ENCODE results near the gene GSTT2B. TPM values are rescaled to one million over a fixed set of nuclear protein-coding genes. Genes with fewer than 3 reads are reported as not detected.
"Not testable (repeated sequence)": the region's sequence is repeated elsewhere in the genome, so short reads cannot be mapped to it uniquely, and the experiment has no call there.

The GSTT2B gene
- total RNA-seq, 1 donor from 2014 or later: 11.9 TPM

- not testable (repeated sequence) for H3K36me3 Mint-ChIP-seq (ENCODE audit: unreplicated experiment); DNase-seq; H3K27me3 Mint-ChIP-seq (ENCODE audit: unreplicated experiment); H3K9me3 Mint-ChIP-seq (ENCODE audit: unreplicated experiment); H3K4me1 Mint-ChIP-seq (ENCODE audit: low read depth, unreplicated experiment)
- Mint-ChIP-seq H3K4me3 (ENCODE audit: unreplicated experiment) (peak overlapping the region; percentile 6), H3K27ac (ENCODE audit: unreplicated experiment) (peak overlapping the region; percentile 11)
These were observed 6.6 kb downstream of the GSTT2B start for GRCh38 chr22:23954193-23954990.

DNA sequence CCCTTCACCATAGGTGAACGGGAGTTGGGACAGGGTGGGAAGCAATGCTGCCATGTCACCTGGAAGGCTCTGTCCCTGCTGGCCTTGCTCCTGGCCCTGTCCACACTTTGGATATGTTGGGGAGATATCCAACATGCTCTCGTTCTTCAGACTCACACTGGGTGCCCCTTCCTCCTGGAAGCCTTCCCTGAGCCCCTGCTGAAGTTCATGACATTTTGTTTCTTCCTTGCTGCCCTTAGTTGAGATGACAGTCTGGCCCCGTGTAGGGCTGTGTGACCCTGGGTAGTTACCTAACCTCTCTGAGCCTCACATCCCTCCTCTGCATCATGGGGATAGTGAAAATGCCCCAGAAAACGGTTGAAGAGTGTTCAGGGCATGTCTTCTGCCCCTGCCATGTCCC lies 7.5 kb downstream of the GSTT2B start:
- H3K27me3 Mint-ChIP-seq (ENCODE audit: unreplicated experiment); H3K4me3 Mint-ChIP-seq (ENCODE audit: unreplicated experiment): not testable (repeated sequence)

GRCh38 chr22:23952794-23953405 lies 8.1 kb downstream of the GSTT2B start:
- not testable (repeated sequence) for H3K27me3 Mint-ChIP-seq (ENCODE audit: unreplicated experiment); H3K36me3 Mint-ChIP-seq (ENCODE audit: unreplicated experiment); H3K9me3 Mint-ChIP-seq (ENCODE audit: unreplicated experiment); H3K27ac Mint-ChIP-seq (ENCODE audit: unreplicated experiment); DNase-seq; H3K4me3 Mint-ChIP-seq (ENCODE audit: unreplicated experiment); H3K4me1 Mint-ChIP-seq (ENCODE audit: low read depth, unreplicated experiment)

More for the DNA sequence above, 7.5 kb downstream of the GSTT2B start:
- not testable (repeated sequence) for H3K4me1 Mint-ChIP-seq (ENCODE audit: low read depth, unreplicated experiment); H3K36me3 Mint-ChIP-seq (ENCODE audit: unreplicated experiment); H3K9me3 Mint-ChIP-seq (ENCODE audit: unreplicated experiment); DNase-seq; H3K27ac Mint-ChIP-seq (ENCODE audit: unreplicated experiment)

DNA sequence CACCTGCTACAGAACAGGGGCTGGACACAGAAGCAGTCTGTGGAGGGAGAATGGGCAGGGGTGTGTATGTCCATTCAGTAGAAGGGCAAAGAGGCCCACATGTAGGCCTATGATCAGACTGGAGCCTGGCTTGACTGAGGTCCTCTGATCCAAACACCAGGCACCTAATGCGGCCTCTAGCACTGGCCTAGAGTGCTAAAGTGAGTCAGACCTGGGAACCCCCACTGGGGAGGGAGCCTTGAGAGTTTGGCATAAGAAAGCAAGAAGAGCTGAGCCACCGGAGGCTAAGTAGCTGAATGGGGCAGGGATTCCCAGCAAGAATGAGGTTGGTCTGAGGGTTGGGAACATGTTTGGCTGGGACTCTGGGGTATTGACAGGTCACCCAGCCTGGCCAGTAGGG lies 9.6 kb downstream of the GSTT2B start:
- not testable (repeated sequence) for H3K27ac Mint-ChIP-seq (ENCODE audit: unreplicated experiment); H3K27me3 Mint-ChIP-seq (ENCODE audit: unreplicated experiment); H3K36me3 Mint-ChIP-seq (ENCODE audit: unreplicated experiment); DNase-seq; H3K4me1 Mint-ChIP-seq (ENCODE audit: low read depth, unreplicated experiment); H3K9me3 Mint-ChIP-seq (ENCODE audit: unreplicated experiment); H3K4me3 Mint-ChIP-seq (ENCODE audit: unreplicated experiment)

DNA sequence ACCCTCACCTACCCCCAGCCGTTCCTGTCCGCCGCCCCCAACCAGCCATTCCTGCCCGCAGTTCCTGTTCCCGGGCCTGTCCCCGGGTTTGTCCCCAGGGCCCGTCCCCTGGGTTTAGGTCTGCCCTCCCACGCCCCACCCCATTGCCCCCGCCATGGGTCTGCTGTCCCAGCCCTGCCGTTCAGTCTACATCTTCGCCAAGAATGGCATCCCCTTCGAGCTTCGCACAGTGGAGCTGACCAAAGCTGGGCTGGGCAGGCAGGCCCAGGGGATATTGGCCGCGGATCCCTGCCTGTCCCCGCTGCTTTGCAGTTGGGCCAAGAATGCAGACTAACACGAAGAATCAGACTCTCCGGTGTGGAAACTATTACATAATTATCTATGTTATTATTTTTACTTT lies 11.2 kb downstream of the GSTT2B start:
- H3K27me3 Mint-ChIP-seq (ENCODE audit: unreplicated experiment): not testable (repeated sequence)

DNA sequence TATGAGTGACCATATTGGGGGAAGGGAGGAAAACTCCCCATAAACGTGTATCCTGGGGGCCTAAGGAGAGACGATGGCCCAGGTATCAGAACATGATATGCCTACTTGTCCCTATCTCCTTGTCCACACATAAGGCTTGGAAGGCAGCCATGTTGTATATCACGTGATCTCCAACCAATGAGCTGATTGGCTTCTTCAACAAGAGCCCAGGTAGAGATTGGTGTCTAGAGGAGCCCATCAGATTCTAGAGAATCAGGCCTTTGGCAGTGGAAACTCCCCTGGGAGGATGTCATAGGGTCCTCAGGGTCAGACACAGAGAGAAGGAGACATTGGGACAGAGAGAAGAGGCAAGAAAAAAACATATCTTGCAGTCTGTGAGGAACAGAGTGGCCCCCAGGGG lies 13.6 kb downstream of the GSTT2B start:
- H3K36me3 Mint-ChIP-seq (ENCODE audit: unreplicated experiment); H3K4me3 Mint-ChIP-seq (ENCODE audit: unreplicated experiment); DNase-seq; H3K9me3 Mint-ChIP-seq (ENCODE audit: unreplicated experiment); H3K4me1 Mint-ChIP-seq (ENCODE audit: low read depth, unreplicated experiment); H3K27me3 Mint-ChIP-seq (ENCODE audit: unreplicated experiment); H3K27ac Mint-ChIP-seq (ENCODE audit: unreplicated experiment): not testable (repeated sequence)

More for the DNA sequence above, 11.2 kb downstream of the GSTT2B start:
- DNase-seq; H3K4me3 Mint-ChIP-seq (ENCODE audit: unreplicated experiment); H3K27ac Mint-ChIP-seq (ENCODE audit: unreplicated experiment); H3K36me3 Mint-ChIP-seq (ENCODE audit: unreplicated experiment); H3K9me3 Mint-ChIP-seq (ENCODE audit: unreplicated experiment); H3K4me1 Mint-ChIP-seq (ENCODE audit: low read depth, unreplicated experiment): not testable (repeated sequence)

DNA sequence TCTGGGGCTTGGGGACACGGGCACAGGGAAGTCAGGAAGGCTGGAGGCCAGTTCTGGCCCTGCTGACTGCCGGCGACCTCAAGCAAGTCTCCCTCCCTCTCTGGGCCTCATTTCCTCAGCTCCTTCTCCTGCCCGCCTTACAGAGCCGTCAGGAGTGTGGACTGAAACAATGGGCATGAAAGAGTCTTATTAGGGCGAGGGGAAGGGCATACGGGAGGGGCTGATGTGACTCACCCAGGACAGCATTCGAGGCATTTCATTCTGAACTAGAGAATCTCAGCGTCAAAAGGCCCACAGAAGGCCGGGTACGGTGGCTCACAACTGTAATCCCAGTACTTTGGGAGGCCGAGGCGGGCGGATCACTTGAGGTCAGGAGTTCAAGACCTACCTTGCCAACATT lies 20.8 kb downstream of the GSTT2B start:
- H3K27ac Mint-ChIP-seq (ENCODE audit: unreplicated experiment); DNase-seq; H3K36me3 Mint-ChIP-seq (ENCODE audit: unreplicated experiment); H3K9me3 Mint-ChIP-seq (ENCODE audit: unreplicated experiment); H3K4me1 Mint-ChIP-seq (ENCODE audit: low read depth, unreplicated experiment); H3K4me3 Mint-ChIP-seq (ENCODE audit: unreplicated experiment); H3K27me3 Mint-ChIP-seq (ENCODE audit: unreplicated experiment): not testable (repeated sequence)

GRCh38 chr22:23939017-23939357 lies 22.0 kb downstream of the GSTT2B start:
- DNase-seq: no peak
- Mint-ChIP-seq H3K9me3 (ENCODE audit: unreplicated experiment) (no peaks in the 10 kb centered on the region), H3K27ac (ENCODE audit: unreplicated experiment) (no peak overlapping the region)

More at GRCh38 chr22:23939017-23939357, 22.0 kb downstream of the GSTT2B start:
- Mint-ChIP-seq H3K27me3 (ENCODE audit: unreplicated experiment) (no peaks in the 10 kb centered on the region), H3K4me1 (ENCODE audit: low read depth, unreplicated experiment) (no peaks in the 10 kb centered on the region), H3K4me3 (ENCODE audit: unreplicated experiment) (no peak overlapping the region), H3K36me3 (ENCODE audit: unreplicated experiment) (no peaks in the 10 kb centered on the region)
- TF ChIP-seq, protein P1, sequence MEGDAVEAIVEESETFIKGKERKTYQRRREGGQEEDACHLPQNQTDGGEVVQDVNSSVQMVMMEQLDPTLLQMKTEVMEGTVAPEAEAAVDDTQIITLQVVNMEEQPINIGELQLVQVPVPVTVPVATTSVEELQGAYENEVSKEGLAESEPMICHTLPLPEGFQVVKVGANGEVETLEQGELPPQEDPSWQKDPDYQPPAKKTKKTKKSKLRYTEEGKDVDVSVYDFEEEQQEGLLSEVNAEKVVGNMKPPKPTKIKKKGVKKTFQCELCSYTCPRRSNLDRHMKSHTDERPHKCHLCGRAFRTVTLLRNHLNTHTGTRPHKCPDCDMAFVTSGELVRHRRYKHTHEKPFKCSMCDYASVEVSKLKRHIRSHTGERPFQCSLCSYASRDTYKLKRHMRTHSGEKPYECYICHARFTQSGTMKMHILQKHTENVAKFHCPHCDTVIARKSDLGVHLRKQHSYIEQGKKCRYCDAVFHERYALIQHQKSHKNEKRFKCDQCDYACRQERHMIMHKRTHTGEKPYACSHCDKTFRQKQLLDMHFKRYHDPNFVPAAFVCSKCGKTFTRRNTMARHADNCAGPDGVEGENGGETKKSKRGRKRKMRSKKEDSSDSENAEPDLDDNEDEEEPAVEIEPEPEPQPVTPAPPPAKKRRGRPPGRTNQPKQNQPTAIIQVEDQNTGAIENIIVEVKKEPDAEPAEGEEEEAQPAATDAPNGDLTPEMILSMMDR (IDR thresholded peaks at IDR 0.05; ENCODE audit: partially characterized antibody, unreplicated experiment): no peak
